ENCODE data around the gene KDM4F. TPM values are rescaled to one million over a fixed set of nuclear protein-coding genes. Genes with fewer than 3 reads are reported as not detected.

The KDM4F gene
- total and polyA plus RNA-seq, 2 donors (not counting 1 experiment from before 2014, with no cell fraction given) = not detected

- Histone ChIP-seq H3K4me3 (replicated peaks in 1 of 4; ENCODE audit: control extremely low read depth in 1 of 4, insufficient read depth in 1 of 4, low read depth in 3 of 4, low read length in 4 of 4) (no peak overlapping the region), H2AFZ (ENCODE audit: low read length) (no peak overlapping the region), H3K9me3 (ENCODE audit: control insufficient read depth, insufficient read depth, low read depth, low read length) (no peaks in the 10 kb centered on the region), H4K20me1 (ENCODE audit: control insufficient read depth, extremely low read depth, insufficient read depth, low read length) (no peaks in the 10 kb centered on the region), H3K79me2 (ENCODE audit: control insufficient read depth, insufficient read depth, low read length) (no peaks in the 10 kb centered on the region), H3K27ac (ENCODE audit: insufficient read depth, low read length) (no peak overlapping the region), H3K27me3 (ENCODE audit: control insufficient read depth, insufficient read depth, low read length) (no peaks in the 10 kb centered on the region), H3K9ac (ENCODE audit: insufficient read depth, low read length) (no peak overlapping the region), H3K4me1 (ENCODE audit: control insufficient read depth, extremely low read depth, insufficient read depth, low read length) (no peaks in the 10 kb centered on the region), H3K4me2 (ENCODE audit: extremely low read depth, insufficient read depth, low read length) (no peak overlapping the region), H3K36me3 (ENCODE audit: control insufficient read depth, insufficient read depth, low read length) (no peaks in the 10 kb centered on the region)
- no peak for DNase-seq (ENCODE audit: low read depth in 2 of 2)
- no peak for TF ChIP-seq EZH2 (IDR thresholded peaks at IDR 0.05; ENCODE audit: low read length, missing control alignments)
- TF ChIP-seq, protein P1, sequence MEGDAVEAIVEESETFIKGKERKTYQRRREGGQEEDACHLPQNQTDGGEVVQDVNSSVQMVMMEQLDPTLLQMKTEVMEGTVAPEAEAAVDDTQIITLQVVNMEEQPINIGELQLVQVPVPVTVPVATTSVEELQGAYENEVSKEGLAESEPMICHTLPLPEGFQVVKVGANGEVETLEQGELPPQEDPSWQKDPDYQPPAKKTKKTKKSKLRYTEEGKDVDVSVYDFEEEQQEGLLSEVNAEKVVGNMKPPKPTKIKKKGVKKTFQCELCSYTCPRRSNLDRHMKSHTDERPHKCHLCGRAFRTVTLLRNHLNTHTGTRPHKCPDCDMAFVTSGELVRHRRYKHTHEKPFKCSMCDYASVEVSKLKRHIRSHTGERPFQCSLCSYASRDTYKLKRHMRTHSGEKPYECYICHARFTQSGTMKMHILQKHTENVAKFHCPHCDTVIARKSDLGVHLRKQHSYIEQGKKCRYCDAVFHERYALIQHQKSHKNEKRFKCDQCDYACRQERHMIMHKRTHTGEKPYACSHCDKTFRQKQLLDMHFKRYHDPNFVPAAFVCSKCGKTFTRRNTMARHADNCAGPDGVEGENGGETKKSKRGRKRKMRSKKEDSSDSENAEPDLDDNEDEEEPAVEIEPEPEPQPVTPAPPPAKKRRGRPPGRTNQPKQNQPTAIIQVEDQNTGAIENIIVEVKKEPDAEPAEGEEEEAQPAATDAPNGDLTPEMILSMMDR (conservative IDR thresholded peaks at IDR 0.05 in 1 of 2, IDR thresholded peaks at IDR 0.05 in 1 of 2; ENCODE audit: low read depth in 1 of 2, low read length in 2 of 2) = no peak
Observed at GRCh38 chr11:95085117-95085816, 36.0 kb downstream of the KDM4F start.

DNA sequence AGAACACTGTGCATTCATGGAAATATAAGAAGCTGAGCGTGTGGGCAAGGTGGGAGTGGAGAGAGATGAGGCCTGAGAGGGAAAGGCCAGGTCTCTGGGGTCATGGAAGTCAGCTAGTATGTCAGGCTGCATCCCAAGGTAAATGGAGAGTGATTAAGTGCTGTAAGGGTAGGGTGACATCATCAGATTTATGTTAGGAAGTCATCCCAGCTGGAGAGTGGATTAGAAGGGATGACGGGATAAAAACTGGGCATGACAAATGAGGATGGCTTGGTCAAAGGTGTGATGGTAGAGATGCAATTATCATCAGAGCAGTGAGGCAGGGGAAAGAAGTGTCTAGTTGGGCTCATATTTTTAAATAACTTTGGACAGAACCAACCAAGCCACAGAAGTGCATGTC, 36.9 kb downstream of the KDM4F start:
- Histone ChIP-seq H3K4me3 (replicated peaks in 1 of 4; ENCODE audit: control extremely low read depth in 1 of 4, insufficient read depth in 1 of 4, low read depth in 3 of 4, low read length in 4 of 4) (no peak overlapping the region), H3K27ac (ENCODE audit: insufficient read depth, low read length) (no peak overlapping the region)

DNA sequence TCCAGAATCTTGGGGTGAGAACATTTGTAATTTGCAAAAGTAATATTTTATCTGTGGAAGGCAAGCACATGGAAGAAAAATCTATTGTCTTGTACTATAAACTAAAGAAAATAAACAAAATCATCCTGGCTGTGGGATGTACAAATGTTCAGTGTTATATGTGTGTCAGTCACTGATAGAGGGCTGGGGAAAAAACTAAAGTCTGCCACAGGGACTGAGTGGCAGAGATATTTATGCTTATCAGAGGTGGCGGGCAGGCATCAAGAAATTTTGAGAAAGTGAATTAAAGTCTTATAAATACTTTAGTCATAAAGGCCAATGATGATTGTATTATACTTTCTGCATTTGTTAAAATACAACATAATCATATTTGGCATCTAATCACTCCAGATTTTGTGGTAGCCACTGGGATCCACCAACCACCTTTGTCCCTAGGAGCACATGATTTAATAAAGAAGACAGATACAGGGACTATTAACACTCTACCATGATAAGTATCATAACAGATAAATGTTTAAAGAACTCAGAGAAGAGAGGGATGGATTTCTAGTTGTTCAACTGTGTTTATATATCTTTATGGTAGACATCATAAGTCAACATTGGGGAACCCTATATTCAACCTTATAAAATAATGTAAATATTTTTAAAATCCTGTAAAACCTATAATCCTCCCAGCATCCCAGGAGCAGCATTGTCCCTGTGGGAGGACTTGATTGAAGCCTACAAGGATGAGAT, 37.8 kb downstream of the KDM4F start:
- Histone ChIP-seq H3K36me3 (ENCODE audit: control insufficient read depth, insufficient read depth, low read length) (no peaks in the 10 kb centered on the region), H3K4me2 (ENCODE audit: extremely low read depth, insufficient read depth, low read length) (no peak overlapping the region), H3K4me1 (ENCODE audit: control insufficient read depth, extremely low read depth, insufficient read depth, low read length) (peaks cover 6% of the 10 kb centered on the region), H3K79me2 (ENCODE audit: control insufficient read depth, insufficient read depth, low read length) (no peaks in the 10 kb centered on the region), H3K27ac (ENCODE audit: insufficient read depth, low read length) (no peak overlapping the region), H3K27me3 (ENCODE audit: control insufficient read depth, insufficient read depth, low read length) (no peaks in the 10 kb centered on the region), H3K4me3 (replicated peaks in 1 of 4; ENCODE audit: control extremely low read depth in 1 of 4, insufficient read depth in 1 of 4, low read depth in 3 of 4, low read length in 4 of 4) (no peak overlapping the region), H4K20me1 (ENCODE audit: control insufficient read depth, extremely low read depth, insufficient read depth, low read length) (no peaks in the 10 kb centered on the region), H2AFZ (ENCODE audit: low read length) (no peak overlapping the region), H3K9ac (ENCODE audit: insufficient read depth, low read length) (no peak overlapping the region), H3K9me3 (ENCODE audit: control insufficient read depth, insufficient read depth, low read depth, low read length) (no peaks in the 10 kb centered on the region)
- no peak for TF ChIP-seq EZH2 (IDR thresholded peaks at IDR 0.05; ENCODE audit: low read length, missing control alignments)
- TF ChIP-seq, protein P1 (conservative IDR thresholded peaks at IDR 0.05 in 1 of 2, IDR thresholded peaks at IDR 0.05 in 1 of 2; ENCODE audit: low read depth in 1 of 2, low read length in 2 of 2) = no peak
- no peak for DNase-seq (ENCODE audit: low read depth in 2 of 2)

More for the DNA sequence above, 36.9 kb downstream of the KDM4F start:
- Histone ChIP-seq H3K79me2 (ENCODE audit: control insufficient read depth, insufficient read depth, low read length) (no peaks in the 10 kb centered on the region), H2AFZ (ENCODE audit: low read length) (no peak overlapping the region), H4K20me1 (ENCODE audit: control insufficient read depth, extremely low read depth, insufficient read depth, low read length) (no peaks in the 10 kb centered on the region), H3K4me1 (ENCODE audit: control insufficient read depth, extremely low read depth, insufficient read depth, low read length) (peaks cover 6% of the 10 kb centered on the region), H3K27me3 (ENCODE audit: control insufficient read depth, insufficient read depth, low read length) (no peaks in the 10 kb centered on the region), H3K9ac (ENCODE audit: insufficient read depth, low read length) (no peak overlapping the region), H3K36me3 (ENCODE audit: control insufficient read depth, insufficient read depth, low read length) (no peaks in the 10 kb centered on the region), H3K4me2 (ENCODE audit: extremely low read depth, insufficient read depth, low read length) (no peak overlapping the region), H3K9me3 (ENCODE audit: control insufficient read depth, insufficient read depth, low read depth, low read length) (no peaks in the 10 kb centered on the region)
- no peak for DNase-seq (ENCODE audit: low read depth in 2 of 2)
- TF ChIP-seq, protein P1 (conservative IDR thresholded peaks at IDR 0.05 in 1 of 2, IDR thresholded peaks at IDR 0.05 in 1 of 2; ENCODE audit: low read depth in 1 of 2, low read length in 2 of 2) = no peak
- no peak for TF ChIP-seq EZH2 (IDR thresholded peaks at IDR 0.05; ENCODE audit: low read length, missing control alignments)

Data from fibroblast of lung (primary cell).